Breast epithelium (tissue), 3 donors: ENCODE data around the gene FNDC3B.

Experiments used
- POLR2A ChIP-seq: fragments of 450-650 bp; IDR thresholded peaks from one replicate; pipeline ENCODE4 v1.6.1; 2016; ENCODE audit warnings: antibody characterized with exemption, mild to moderate bottlenecking, moderate library complexity
- TF ChIP-seq, protein P1 (sequence below), 3 donors: fragments of 450-650 bp; IDR thresholded peaks; one replicate each; pipeline ENCODE4 v1.5.1; 2016 to 2017; ENCODE audit warnings: antibody characterized with exemption in 3 of 3, mild to moderate bottlenecking in 3 of 3, moderate library complexity in 3 of 3

DNA sequence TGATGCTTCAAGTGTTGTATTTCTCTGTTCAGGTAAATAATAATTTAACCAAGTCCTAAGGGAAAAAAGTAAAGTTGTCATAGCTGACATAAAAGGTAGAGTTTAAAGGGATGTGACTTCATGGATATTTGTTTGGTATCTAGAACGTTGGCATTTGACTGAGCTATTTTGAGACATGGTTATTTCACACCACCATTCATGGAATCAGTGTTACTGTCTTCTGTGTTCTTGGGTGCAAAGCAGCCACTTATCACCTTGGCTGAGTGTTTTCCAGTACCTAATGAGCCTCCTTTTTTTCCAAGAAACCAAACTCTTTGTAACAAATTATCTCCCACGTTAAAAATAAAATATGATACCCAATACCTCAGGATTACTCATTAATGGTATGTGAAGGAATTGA is 253.0 kb downstream of the FNDC3B start:
- TF ChIP-seq, protein P1, sequence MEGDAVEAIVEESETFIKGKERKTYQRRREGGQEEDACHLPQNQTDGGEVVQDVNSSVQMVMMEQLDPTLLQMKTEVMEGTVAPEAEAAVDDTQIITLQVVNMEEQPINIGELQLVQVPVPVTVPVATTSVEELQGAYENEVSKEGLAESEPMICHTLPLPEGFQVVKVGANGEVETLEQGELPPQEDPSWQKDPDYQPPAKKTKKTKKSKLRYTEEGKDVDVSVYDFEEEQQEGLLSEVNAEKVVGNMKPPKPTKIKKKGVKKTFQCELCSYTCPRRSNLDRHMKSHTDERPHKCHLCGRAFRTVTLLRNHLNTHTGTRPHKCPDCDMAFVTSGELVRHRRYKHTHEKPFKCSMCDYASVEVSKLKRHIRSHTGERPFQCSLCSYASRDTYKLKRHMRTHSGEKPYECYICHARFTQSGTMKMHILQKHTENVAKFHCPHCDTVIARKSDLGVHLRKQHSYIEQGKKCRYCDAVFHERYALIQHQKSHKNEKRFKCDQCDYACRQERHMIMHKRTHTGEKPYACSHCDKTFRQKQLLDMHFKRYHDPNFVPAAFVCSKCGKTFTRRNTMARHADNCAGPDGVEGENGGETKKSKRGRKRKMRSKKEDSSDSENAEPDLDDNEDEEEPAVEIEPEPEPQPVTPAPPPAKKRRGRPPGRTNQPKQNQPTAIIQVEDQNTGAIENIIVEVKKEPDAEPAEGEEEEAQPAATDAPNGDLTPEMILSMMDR (IDR thresholded peaks at IDR 0.05), result no peak
- TF ChIP-seq POLR2A, result no peak
